ENCODE results near the gene CKS1B.

- TF ChIP-seq, protein P1, sequence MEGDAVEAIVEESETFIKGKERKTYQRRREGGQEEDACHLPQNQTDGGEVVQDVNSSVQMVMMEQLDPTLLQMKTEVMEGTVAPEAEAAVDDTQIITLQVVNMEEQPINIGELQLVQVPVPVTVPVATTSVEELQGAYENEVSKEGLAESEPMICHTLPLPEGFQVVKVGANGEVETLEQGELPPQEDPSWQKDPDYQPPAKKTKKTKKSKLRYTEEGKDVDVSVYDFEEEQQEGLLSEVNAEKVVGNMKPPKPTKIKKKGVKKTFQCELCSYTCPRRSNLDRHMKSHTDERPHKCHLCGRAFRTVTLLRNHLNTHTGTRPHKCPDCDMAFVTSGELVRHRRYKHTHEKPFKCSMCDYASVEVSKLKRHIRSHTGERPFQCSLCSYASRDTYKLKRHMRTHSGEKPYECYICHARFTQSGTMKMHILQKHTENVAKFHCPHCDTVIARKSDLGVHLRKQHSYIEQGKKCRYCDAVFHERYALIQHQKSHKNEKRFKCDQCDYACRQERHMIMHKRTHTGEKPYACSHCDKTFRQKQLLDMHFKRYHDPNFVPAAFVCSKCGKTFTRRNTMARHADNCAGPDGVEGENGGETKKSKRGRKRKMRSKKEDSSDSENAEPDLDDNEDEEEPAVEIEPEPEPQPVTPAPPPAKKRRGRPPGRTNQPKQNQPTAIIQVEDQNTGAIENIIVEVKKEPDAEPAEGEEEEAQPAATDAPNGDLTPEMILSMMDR (IDR thresholded peaks at IDR 0.05; ENCODE audit: low read length), result no peak
- TF ChIP-seq EZH2 (IDR thresholded peaks at IDR 0.05; ENCODE audit: borderline replicate concordance, low read length), result no peak
Measured at GRCh38 chr1:154982897-154983648, 8.6 kb downstream of the CKS1B start, which contains the start of gene FLAD1.
